Measurements from ENCODE around the gene VEGFA. TPM values are rescaled to one million over a fixed set of nuclear protein-coding genes. Genes with fewer than 3 reads are reported as not detected.

Gene VEGFA
- total and polyA plus RNA-seq, 4 donors = 45.8 to 74.3 (median 61.8) TPM

DNA sequence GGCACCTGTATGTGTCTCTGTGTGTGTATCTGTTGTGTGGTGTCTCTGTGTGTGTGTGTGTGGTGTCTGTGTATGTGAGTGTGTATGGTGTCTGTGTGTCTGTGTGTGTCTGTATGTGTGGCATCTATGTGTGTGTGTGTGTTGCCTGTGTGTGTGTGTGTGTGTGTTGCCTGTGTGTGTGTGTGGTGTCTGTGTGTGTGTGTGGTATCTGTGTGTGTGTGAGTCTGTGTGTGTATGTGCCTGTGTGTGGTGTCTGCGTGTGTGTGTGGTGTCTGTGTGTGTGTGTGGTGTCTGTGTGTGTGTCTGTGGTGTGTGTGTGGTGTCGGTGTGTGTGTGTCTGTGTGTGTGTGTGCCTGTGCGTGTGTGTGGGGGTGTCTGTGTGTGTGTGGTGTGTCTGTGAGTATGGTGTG is 31.7 kb upstream of the VEGFA start:
- no peaks in the 10 kb centered on the region for H3K36me3 ChIP-seq (ENCODE audit: control insufficient read depth, insufficient read depth, low read length)
- no peaks in the 10 kb centered on the region for H3K27me3 ChIP-seq (ENCODE audit: control insufficient read depth, insufficient read depth, low read length)
- H3K4me1 ChIP-seq (ENCODE audit: control insufficient read depth, insufficient read depth, low read length) = peaks cover 8% of the 10 kb centered on the region
- H3K27ac ChIP-seq (ENCODE audit: low read depth, low read length) = no peak overlapping the region
- peak in 1 of 6 donors; percentile 15 for DNase-seq (ENCODE audit: low read depth in 4 of 6, low spot score in 6 of 6)
- no peaks in the 10 kb centered on the region for H3K9me3 ChIP-seq (ENCODE audit: control insufficient read depth, insufficient read depth, low read length)
- no CpG with 5 or more reads among the region's 3 CpGs for WGBS (ENCODE audit: insufficient coverage)
- no peak overlapping the region for H3K4me3 ChIP-seq (ENCODE audit: low read depth, low read length)

DNA sequence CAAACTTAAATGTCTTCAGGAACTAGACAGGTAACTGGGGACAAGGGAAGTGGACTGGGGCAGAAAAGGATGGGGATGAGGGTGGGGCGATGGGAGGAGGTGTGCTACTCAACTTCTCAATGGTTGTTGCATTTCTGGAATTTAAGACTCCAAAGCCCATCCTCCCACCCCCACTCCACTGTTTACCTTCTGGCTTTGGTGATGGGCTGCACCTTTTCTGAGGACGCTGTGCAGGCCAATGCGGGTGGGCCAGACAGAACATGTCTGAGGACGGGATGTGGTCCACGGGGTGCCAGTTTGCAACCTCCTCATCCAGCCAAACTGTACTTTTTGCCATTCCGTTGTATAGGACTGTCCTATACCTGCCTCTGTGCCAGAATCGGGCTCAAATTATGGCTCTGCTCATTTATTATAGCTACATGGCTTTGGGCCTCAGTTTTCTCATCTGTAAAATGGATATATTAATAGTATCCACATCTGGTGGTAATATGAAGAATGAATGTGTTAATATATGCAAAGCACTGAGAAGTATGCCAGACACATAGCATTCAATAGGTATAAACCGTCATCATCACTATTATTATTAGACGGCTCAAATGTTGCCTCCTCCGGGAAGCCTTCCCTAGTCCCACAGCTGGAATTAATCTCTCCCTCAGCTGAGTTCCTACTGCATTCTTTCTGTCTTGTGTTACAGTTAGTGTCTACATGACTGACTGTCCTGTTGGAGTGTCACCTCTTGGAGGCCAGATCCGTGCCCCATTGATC is 31.0 kb upstream of the VEGFA start:
- Histone ChIP-seq H3K27ac (ENCODE audit: low read depth, low read length) (no peak overlapping the region), H3K4me3 (ENCODE audit: low read depth, low read length) (no peak overlapping the region), H3K4me1 (ENCODE audit: control insufficient read depth, insufficient read depth, low read length) (peaks cover 8% of the 10 kb centered on the region), H3K36me3 (ENCODE audit: control insufficient read depth, insufficient read depth, low read length) (no peaks in the 10 kb centered on the region), H3K9me3 (ENCODE audit: control insufficient read depth, insufficient read depth, low read length) (no peaks in the 10 kb centered on the region), H3K27me3 (ENCODE audit: control insufficient read depth, insufficient read depth, low read length) (no peaks in the 10 kb centered on the region)
- WGBS (ENCODE audit: insufficient coverage) = 87% methylated on average over 6 of the region's 11 CpGs
- no peak for DNase-seq (ENCODE audit: low read depth in 4 of 6, low spot score in 6 of 6)

DNA sequence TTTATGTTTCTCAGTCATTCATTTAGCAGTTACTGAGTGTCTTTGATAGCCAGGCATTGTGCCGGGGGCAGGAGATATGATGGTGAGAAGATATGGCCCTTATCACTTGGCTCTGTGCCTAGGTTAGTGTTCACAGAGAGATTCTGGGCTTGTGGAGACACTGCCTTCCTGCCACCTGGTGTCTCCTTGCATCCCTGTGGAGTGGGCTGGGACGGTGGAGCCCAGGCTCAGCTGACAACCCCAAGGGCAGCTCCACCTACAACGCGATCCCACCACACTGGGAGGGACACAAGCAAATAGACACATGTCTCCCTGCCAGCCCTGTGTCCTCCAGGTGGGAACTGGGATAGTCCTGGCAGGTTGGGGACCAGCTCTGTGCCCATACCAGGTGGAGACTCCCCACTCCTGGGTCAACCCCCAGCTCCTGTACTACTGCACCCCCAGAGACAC is 30.3 kb upstream of the VEGFA start:
- no peaks in the 10 kb centered on the region for H3K9me3 ChIP-seq (ENCODE audit: control insufficient read depth, insufficient read depth, low read length)
- no peaks in the 10 kb centered on the region for H3K27me3 ChIP-seq (ENCODE audit: control insufficient read depth, insufficient read depth, low read length)
- 76% methylated on average over 4 of the region's 4 CpGs for whole genome bisulfite sequencing (ENCODE audit: insufficient coverage)
- H3K4me1 ChIP-seq (ENCODE audit: control insufficient read depth, insufficient read depth, low read length) = peaks cover 12% of the 10 kb centered on the region
- H3K4me3 ChIP-seq (ENCODE audit: low read depth, low read length) = no peak overlapping the region
- no peaks in the 10 kb centered on the region for H3K36me3 ChIP-seq (ENCODE audit: control insufficient read depth, insufficient read depth, low read length)
- H3K27ac ChIP-seq (ENCODE audit: low read depth, low read length) = no peak overlapping the region
- no peak for DNase-seq (ENCODE audit: low read depth in 4 of 6, low spot score in 6 of 6)

DNA sequence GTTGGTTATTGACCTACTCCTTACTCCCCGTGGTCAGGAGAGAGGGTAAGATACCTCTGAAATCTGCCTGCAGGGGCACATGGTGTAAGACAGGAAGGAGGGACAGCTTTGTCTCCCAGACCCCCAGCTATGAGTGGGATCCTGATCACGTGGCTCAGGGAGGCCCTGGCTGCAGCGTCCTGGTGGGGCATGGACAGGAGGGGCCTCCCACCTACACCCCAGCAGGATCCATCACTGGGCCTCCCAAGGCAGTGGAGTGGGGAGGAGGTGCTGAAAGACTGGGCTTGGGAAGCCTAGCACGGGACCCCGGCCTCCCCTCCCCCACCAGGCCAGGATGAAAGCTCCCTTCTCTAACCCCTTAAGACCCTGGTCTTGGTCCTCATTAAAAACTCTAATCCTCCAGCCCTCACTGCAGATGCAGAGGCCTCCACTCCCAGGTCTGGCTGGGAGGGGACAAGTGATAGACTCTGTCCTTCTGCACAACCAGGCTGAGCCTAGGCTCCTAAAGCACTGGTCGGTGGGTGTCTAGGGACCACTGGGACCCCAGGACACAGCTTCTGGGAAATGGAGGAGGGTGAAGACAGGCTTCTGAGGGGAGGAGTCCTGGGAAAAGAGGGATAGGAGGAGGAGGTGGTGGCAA is 29.6 kb upstream of the VEGFA start:
- WGBS (ENCODE audit: insufficient coverage) = 80% methylated on average over 2 of the region's 6 CpGs
- H3K9me3 ChIP-seq (ENCODE audit: control insufficient read depth, insufficient read depth, low read length) = no peaks in the 10 kb centered on the region
- H3K4me1 ChIP-seq (ENCODE audit: control insufficient read depth, insufficient read depth, low read length) = peaks cover 12% of the 10 kb centered on the region
- H3K27me3 ChIP-seq (ENCODE audit: control insufficient read depth, insufficient read depth, low read length) = no peaks in the 10 kb centered on the region
- no peak for DNase-seq (ENCODE audit: low read depth in 4 of 6, low spot score in 6 of 6)
- no peak overlapping the region for H3K27ac ChIP-seq (ENCODE audit: low read depth, low read length)
- no peak overlapping the region for H3K4me3 ChIP-seq (ENCODE audit: low read depth, low read length)
- no peaks in the 10 kb centered on the region for H3K36me3 ChIP-seq (ENCODE audit: control insufficient read depth, insufficient read depth, low read length)

DNA sequence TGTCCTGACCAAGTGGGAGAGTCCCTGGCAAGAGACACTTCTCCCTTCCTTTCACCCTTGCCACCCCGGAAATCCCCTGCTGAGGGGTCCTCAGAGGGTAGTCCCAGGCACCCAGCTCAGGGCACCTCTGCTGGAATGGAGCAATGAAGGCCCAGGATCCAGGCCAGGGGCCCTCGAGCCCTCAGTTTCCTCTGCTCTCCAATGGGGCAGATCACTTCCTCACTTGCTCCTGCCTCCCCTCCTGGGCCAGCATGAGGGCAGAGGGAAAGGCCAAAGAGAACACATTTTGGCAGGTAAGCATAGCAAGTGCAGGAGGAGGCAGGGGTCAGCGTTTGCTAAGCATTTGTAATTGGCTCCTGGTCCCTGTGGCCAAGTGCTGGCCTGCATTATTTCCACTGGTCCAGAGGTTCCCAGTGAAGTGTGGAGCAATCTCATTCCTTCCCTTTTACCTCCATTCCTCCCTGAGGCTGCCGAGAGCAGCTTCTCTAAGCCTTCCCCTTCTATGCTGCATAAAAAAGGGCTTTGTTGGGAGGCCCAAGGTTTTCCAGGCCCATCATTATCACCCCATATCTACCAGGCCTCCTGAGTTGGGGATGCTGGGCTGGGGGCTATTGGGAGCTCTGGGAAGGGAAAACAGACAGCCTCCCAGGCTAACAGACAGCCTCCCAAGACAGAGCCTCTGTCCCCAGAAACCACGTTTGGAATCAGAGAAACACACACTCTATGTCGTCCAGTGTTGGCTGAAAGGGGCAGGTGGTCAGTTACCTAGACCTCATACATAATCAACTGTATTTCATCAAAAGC is 28.8 kb upstream of the VEGFA start:
- H3K27ac ChIP-seq (ENCODE audit: low read depth, low read length) = no peak overlapping the region
- 63% methylated on average over 3 of the region's 6 CpGs for WGBS (ENCODE audit: insufficient coverage)
- DNase-seq (ENCODE audit: low read depth in 4 of 6, low spot score in 6 of 6) = no peak

DNA sequence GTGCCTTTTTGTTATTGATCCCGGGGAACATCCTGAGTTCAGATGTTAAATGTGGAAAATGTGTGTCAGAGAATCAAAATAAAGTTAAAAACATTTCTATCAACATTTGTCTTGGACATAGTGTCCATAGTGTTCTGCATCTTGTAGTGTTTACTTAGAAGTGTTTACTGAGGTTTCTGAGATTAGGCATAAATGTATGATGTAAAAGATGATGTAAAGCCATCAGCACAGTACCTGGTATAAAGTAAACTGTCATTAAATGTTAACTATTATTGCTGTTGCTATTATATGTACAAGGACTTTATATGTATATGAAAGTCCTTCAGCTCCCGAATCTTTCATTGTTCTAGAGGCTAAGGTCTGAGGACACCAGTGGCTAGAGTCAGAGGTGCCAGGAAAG is 28.2 kb upstream of the VEGFA start:
- Histone ChIP-seq H3K27me3 (ENCODE audit: control insufficient read depth, insufficient read depth, low read length) (no peaks in the 10 kb centered on the region), H3K4me1 (ENCODE audit: control insufficient read depth, insufficient read depth, low read length) (peaks cover 20% of the 10 kb centered on the region), H3K36me3 (ENCODE audit: control insufficient read depth, insufficient read depth, low read length) (no peaks in the 10 kb centered on the region), H3K27ac (ENCODE audit: low read depth, low read length) (no peak overlapping the region), H3K9me3 (ENCODE audit: control insufficient read depth, insufficient read depth, low read length) (no peaks in the 10 kb centered on the region), H3K4me3 (ENCODE audit: low read depth, low read length) (no peak overlapping the region)
- WGBS (ENCODE audit: insufficient coverage) = no CpG with 5 or more reads among the region's 2 CpGs
- no peak for DNase-seq (ENCODE audit: low read depth in 4 of 6, low spot score in 6 of 6)

More for the DNA sequence above, 28.8 kb upstream of the VEGFA start:
- H3K27me3 ChIP-seq (ENCODE audit: control insufficient read depth, insufficient read depth, low read length) = no peaks in the 10 kb centered on the region
- no peak overlapping the region for H3K4me3 ChIP-seq (ENCODE audit: low read depth, low read length)
- H3K9me3 ChIP-seq (ENCODE audit: control insufficient read depth, insufficient read depth, low read length) = no peaks in the 10 kb centered on the region
- H3K36me3 ChIP-seq (ENCODE audit: control insufficient read depth, insufficient read depth, low read length) = no peaks in the 10 kb centered on the region
- peaks cover 13% of the 10 kb centered on the region for H3K4me1 ChIP-seq (ENCODE audit: control insufficient read depth, insufficient read depth, low read length)

DNA sequence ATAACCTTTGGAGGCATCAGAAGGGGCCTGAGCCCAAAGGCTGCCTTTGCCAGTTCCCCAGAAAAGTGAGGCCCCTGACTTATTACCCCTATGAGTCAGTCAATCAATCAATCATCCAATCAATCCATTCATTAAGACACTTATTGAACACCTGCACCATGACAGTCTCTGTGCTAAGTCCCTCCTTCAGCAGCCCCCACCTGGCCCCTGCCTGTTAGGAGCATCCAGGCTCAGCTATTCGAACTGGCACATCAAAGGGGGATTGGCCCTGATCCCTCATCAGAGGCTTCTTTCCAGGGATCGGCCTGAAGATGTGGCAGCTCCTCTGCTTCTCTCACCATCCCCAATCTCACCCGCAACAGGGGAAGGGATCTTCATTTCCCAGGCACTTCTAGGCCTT is 27.7 kb upstream of the VEGFA start:
- 51% methylated on average over 2 of the region's 3 CpGs for WGBS (ENCODE audit: insufficient coverage)
- Histone ChIP-seq H3K27ac (ENCODE audit: low read depth, low read length) (no peak overlapping the region), H3K9me3 (ENCODE audit: control insufficient read depth, insufficient read depth, low read length) (no peaks in the 10 kb centered on the region), H3K27me3 (ENCODE audit: control insufficient read depth, insufficient read depth, low read length) (no peaks in the 10 kb centered on the region), H3K4me3 (ENCODE audit: low read depth, low read length) (no peak overlapping the region), H3K4me1 (ENCODE audit: control insufficient read depth, insufficient read depth, low read length) (peaks cover 23% of the 10 kb centered on the region), H3K36me3 (ENCODE audit: control insufficient read depth, insufficient read depth, low read length) (no peaks in the 10 kb centered on the region)
- DNase-seq (ENCODE audit: low read depth in 4 of 6, low spot score in 6 of 6) = no peak

DNA sequence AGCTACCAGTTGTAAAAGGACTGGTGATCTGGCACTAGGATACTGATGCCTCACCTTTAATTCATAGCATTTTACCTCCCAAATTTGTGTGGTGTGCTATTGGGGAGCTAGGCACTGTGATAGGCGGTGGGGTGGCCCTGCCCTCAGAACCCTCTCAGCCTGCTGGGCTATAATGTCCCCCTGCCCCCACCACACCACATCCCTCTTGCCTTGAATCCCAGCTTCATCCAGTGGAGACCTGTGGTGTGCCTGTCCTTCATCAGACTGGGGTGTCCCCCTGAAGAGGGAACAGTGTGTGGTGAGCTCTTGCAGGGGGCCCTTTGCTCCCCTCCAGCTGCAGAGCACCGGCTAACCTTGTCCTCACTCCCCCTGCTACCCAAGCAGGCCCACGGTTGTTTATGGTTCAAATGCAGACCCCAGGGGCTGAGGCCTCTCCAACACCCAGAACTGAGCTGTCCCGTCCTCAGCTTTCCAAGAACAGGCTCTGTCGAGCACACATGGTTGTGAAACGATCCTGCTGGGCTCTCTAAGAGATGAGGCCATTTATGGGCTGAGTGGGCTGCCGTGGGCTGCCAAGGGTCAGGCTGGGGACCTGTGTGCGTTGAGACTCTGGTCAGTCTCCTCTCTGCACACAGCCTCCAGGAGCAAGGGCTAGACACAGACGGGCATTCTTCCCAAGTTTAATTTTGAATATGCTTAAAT is 26.9 kb upstream of the VEGFA start:
- 34% methylated on average over 6 of the region's 9 CpGs for WGBS (ENCODE audit: insufficient coverage)

DNA sequence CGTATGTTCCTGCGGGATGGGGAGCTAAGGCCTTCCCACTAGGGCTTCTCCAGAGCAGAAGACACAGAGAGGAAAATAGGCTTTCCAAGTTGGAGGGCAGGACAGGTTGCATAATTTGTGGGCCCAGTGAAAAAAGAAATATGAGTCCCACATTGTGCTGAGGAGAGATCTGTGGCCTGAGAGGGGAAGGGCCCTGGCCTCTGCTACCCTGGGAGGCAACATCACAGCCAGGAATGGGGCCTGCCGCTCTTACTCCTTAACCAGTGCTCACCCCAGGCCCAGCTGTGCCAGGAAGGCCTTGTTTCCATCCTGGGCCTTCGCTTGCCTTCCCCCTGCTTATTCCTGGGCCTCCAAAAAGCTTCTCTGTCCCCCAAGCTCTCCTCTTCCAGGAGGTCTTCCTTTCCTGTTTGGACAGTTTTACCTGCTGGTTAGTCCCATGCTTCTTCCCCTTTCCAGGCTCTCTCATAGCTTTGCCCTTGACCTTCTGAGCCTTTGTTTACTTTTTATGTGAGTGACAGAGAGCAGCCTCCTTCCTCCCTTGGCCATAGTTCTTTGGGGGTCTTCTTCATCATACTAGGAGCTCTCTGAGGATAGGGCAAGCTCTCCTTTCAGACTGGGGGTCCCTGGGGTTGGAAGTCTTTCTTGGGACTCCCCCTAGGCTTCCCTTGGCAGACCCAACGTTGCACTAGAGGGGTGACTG is 26.2 kb upstream of the VEGFA start:
- H3K4me3 ChIP-seq (ENCODE audit: low read depth, low read length) = no peak overlapping the region
- DNase-seq (ENCODE audit: low read depth in 4 of 6, low spot score in 6 of 6) = no peak
- H3K27ac ChIP-seq (ENCODE audit: low read depth, low read length) = no peak overlapping the region
- no peaks in the 10 kb centered on the region for H3K36me3 ChIP-seq (ENCODE audit: control insufficient read depth, insufficient read depth, low read length)
- no peaks in the 10 kb centered on the region for H3K27me3 ChIP-seq (ENCODE audit: control insufficient read depth, insufficient read depth, low read length)
- H3K4me1 ChIP-seq (ENCODE audit: control insufficient read depth, insufficient read depth, low read length) = peaks cover 23% of the 10 kb centered on the region
- H3K9me3 ChIP-seq (ENCODE audit: control insufficient read depth, insufficient read depth, low read length) = no peaks in the 10 kb centered on the region
- WGBS (ENCODE audit: insufficient coverage) = 69% methylated on average over 4 of the region's 5 CpGs

More for the DNA sequence above, 26.9 kb upstream of the VEGFA start:
- H3K4me1 ChIP-seq (ENCODE audit: control insufficient read depth, insufficient read depth, low read length) = peaks cover 23% of the 10 kb centered on the region
- no peaks in the 10 kb centered on the region for H3K9me3 ChIP-seq (ENCODE audit: control insufficient read depth, insufficient read depth, low read length)
- no peak overlapping the region for H3K27ac ChIP-seq (ENCODE audit: low read depth, low read length)
- no peaks in the 10 kb centered on the region for H3K36me3 ChIP-seq (ENCODE audit: control insufficient read depth, insufficient read depth, low read length)
- H3K27me3 ChIP-seq (ENCODE audit: control insufficient read depth, insufficient read depth, low read length) = no peaks in the 10 kb centered on the region
- DNase-seq (ENCODE audit: low read depth in 4 of 6, low spot score in 6 of 6) = no peak
- no peak overlapping the region for H3K4me3 ChIP-seq (ENCODE audit: low read depth, low read length)

Measured in spinal cord (tissue), 10 donors.